ENCODE results near the gene DHX9. TPM values are rescaled to one million over a fixed set of nuclear protein-coding genes. Genes with fewer than 3 reads are reported as not detected.

DHX9 gene
- total RNA-seq, result 100 to 1,000 TPM; 208 to 226 (median 226) TPM
- total RNA-seq (2013), result 185 TPM

DNA sequence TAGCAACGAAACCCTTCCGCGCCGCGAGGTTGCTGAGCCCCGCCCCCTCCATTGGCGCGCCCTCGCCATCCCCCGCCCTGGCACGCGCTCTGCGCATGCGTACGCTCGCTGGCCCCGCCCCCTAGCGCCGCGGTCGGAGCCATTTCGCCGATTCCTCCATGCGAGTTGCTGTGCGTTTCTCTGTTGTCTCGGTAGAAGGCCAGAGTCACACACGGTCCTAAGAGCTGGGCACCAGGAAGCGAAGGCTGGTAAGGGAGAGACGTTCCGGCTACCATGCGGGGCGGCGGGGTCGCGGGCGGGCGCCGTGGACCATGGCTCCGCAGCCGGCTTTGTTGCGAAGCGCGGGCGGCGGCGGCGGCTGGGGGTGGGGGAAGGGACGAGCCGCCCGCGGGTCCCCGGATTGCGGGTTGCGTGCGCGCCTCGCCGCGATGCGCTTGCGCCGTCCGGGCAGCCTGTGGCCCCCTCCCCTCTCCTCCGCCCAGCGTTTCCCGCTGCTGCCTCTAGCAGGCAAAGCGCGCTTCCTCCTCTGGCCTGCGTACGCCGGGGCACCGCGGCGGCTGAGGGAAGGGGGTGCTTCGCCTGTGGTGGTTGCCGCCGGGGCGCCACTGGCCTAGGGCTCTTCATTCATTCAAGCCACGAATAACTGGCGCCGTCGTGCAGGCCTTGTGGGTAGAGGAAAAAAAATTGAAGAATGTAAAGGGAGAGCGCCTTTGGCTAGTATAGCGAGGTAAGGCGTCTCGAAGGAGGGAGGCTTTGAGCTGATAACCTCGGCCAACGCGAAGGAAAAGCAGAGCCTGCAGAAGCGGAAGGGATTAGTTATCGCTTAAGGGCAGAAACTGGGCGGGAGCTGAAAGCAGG, at the start of gene DHX9:
DHX9 (plus strand) TSS at position 139 of the 858 bp plus-strand sequence. CDS start 3,220 bp downstream, outside the sequence.
- ATAC-seq (peak; percentile 80 to 92 (median 83)), DNase-seq (peak; percentile 97 to 98)
- TF ChIP-seq, protein P1, sequence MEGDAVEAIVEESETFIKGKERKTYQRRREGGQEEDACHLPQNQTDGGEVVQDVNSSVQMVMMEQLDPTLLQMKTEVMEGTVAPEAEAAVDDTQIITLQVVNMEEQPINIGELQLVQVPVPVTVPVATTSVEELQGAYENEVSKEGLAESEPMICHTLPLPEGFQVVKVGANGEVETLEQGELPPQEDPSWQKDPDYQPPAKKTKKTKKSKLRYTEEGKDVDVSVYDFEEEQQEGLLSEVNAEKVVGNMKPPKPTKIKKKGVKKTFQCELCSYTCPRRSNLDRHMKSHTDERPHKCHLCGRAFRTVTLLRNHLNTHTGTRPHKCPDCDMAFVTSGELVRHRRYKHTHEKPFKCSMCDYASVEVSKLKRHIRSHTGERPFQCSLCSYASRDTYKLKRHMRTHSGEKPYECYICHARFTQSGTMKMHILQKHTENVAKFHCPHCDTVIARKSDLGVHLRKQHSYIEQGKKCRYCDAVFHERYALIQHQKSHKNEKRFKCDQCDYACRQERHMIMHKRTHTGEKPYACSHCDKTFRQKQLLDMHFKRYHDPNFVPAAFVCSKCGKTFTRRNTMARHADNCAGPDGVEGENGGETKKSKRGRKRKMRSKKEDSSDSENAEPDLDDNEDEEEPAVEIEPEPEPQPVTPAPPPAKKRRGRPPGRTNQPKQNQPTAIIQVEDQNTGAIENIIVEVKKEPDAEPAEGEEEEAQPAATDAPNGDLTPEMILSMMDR (IDR thresholded peaks at IDR 0.05), result no peak

DNA sequence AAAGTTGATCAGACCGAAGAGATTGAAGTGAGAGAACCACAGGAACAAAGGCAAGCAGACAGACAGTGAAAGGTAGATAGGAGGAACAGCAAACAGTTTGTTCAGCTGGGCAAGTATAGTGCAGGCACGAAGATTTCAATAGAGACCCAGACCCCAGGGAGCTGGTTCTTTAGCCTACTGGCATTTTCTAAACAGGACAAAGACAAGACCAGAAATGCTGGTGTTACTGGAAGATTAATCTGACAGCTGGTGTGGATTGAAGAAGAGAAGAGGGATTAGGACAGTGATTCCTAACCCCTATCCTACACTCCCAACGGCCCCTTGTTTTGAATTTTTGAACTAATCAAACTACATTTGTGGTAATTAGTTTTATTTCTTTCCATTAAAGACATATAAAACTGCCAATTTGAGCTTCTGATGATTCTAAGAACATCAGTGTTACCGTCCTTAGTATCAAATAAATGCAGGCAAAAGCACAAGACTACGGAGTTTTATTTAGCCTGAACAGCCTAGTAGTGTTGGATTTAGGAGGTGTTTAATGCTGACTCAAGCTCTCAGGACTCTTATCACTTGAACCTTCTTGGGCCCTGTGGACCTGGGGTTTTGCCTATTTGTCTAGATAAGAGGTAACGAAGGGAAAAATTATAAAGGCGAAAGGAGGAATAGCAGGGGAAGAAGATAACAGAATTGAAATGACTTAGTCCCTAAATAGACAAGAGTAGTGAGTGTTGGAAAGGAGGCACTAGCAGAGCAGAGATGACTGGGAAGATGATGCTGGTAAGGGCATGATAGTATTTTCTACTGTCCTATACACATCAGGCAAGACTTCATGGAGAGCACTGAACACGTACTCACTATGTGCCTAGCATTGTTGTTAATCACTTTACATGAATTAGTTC, 47.6 kb upstream of the DHX9 start:
- H3K27me3 Mint-ChIP-seq (ENCODE audit: low read depth in 2 of 2), result peaks cover 7 to 20% of the 10 kb centered on the region in 2 donors
- ATAC-seq (no peak), DNase-seq (no peak)
- no peaks in the 10 kb centered on the region for H3K9me3 Mint-ChIP-seq
- Histone ChIP-seq H3K9me3 (ENCODE audit: control insufficient read depth, insufficient read depth, low read length) (no peaks in the 10 kb centered on the region), H3K4me1 (ENCODE audit: control insufficient read depth, insufficient read depth, low read length) (peaks cover 9% of the 10 kb centered on the region), H3K27me3 (ENCODE audit: control insufficient read depth, insufficient read depth, low read length) (peaks cover 5% of the 10 kb centered on the region), H3K4me3 (ENCODE audit: low read length) (no peak overlapping the region), H3K36me3 (ENCODE audit: control insufficient read depth, insufficient read depth, low read length) (no peaks in the 10 kb centered on the region), H3K27ac (ENCODE audit: low read length) (no peak overlapping the region)
- intact Hi-C loops (cut with micrococcal nuclease), result no loop called here
- H3K36me3 Mint-ChIP-seq, result no peaks in the 10 kb centered on the region
- 95% methylated on average over 7 of the region's 8 CpGs for WGBS (ENCODE audit: insufficient coverage)
- peaks cover 12 to 13% of the 10 kb centered on the region in 2 donors for H3K4me1 Mint-ChIP-seq
- TF ChIP-seq, protein P1 (IDR thresholded peaks at IDR 0.05), result no peak
- no peak overlapping the region for H3K4me3 Mint-ChIP-seq
- H3K27ac Mint-ChIP-seq, result no peak overlapping the region

More for the DNA sequence above, at the start of gene DHX9:
- H3K27me3 Mint-ChIP-seq (ENCODE audit: low read depth in 2 of 2), result peaks cover 4 to 8% of the 10 kb centered on the region in 2 donors
- intact Hi-C loops (cut with micrococcal nuclease), result loop anchor here (2.0 to 10.0 kb wide), 6 partner anchors 51 to 1745 kb away; partner anchors contain the start of genes NPL, RGS16, RNASEL and SMG7
- Histone ChIP-seq H3K36me3 (ENCODE audit: control insufficient read depth, insufficient read depth, low read length) (peaks cover 16% of the 10 kb centered on the region), H3K4me3 (ENCODE audit: low read length) (peak within 1 kb of the TSS; percentile 63), H3K4me1 (ENCODE audit: control insufficient read depth, insufficient read depth, low read length) (peaks cover 21% of the 10 kb centered on the region), H3K9me3 (ENCODE audit: control insufficient read depth, insufficient read depth, low read length) (no peaks in the 10 kb centered on the region), H3K27ac (ENCODE audit: low read length) (peak within 1 kb of the TSS; percentile 89), H3K27me3 (ENCODE audit: control insufficient read depth, insufficient read depth, low read length) (no peaks in the 10 kb centered on the region)
- no peaks in the 10 kb centered on the region for H3K9me3 Mint-ChIP-seq
- H3K36me3 Mint-ChIP-seq, result no peaks in the 10 kb centered on the region
- H3K27ac Mint-ChIP-seq, result peak within 1 kb of the TSS; percentile 92 to 94
- 0% methylated on average over 92 of the region's 92 CpGs for WGBS (ENCODE audit: insufficient coverage)
- peaks cover 46 to 55% of the 10 kb centered on the region in 2 donors for H3K4me1 Mint-ChIP-seq
- H3K4me3 Mint-ChIP-seq, result peak within 1 kb of the TSS; percentile 99

DNA sequence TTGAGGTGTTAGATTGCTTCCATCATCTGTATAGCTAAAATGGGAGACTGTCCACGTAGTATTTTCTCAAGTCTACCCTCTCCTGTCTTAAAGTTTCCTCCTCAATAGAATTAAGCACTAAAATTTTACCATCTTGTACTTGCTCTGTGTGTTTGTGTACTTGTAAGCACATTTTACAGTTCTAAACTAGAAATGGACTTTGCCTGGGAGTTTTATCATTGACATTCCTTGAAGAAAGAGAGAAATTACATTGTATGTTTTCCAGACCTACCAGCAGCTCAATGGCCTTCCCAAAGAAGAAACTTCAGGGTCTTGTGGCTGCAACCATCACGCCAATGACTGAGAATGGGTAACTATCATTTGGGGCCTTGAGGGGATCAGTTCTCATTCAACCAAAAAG, 45.1 kb upstream of the DHX9 start:
- Mint-ChIP-seq H3K27me3 (ENCODE audit: low read depth in 2 of 2) (peaks cover 0 to 3% of the 10 kb centered on the region in 2 donors), H3K4me3 (no peak overlapping the region), H3K27ac (no peak overlapping the region), H3K9me3 (no peaks in the 10 kb centered on the region), H3K4me1 (peaks cover 7 to 9% of the 10 kb centered on the region in 2 donors), H3K36me3 (no peaks in the 10 kb centered on the region)
- no peaks in the 10 kb centered on the region for H3K9me3 ChIP-seq (ENCODE audit: control insufficient read depth, insufficient read depth, low read length)
- H3K27me3 ChIP-seq (ENCODE audit: control insufficient read depth, insufficient read depth, low read length), result peaks cover 5% of the 10 kb centered on the region
- no peak for ATAC-seq
- no peaks in the 10 kb centered on the region for H3K36me3 ChIP-seq (ENCODE audit: control insufficient read depth, insufficient read depth, low read length)
- 80% methylated on average over 1 of the region's 2 CpGs for WGBS (ENCODE audit: insufficient coverage)
- intact Hi-C loops (cut with micrococcal nuclease), result no loop called here
- TF ChIP-seq, protein P1 (IDR thresholded peaks at IDR 0.05), result no peak
- H3K4me1 ChIP-seq (ENCODE audit: control insufficient read depth, insufficient read depth, low read length), result peaks cover 7% of the 10 kb centered on the region
- no peak for DNase-seq
- H3K4me3 ChIP-seq (ENCODE audit: low read length), result no peak overlapping the region
- H3K27ac ChIP-seq (ENCODE audit: low read length), result no peak overlapping the region

Measured in natural killer cell (primary cell).